Stimulated activated naive CD8-positive, alpha-beta T cell treated with anti-CD3 and anti-CD28 coated beads, Interleukin-15, Interleukin-2, amounts not matched to agents 100 ng/mL and 50 ng/mL, for 24 hours (primary cell): ENCODE results near the gene GOLPH3.
"Not testable (repeated sequence)": the region's sequence is repeated elsewhere in the genome, so short reads cannot be mapped to it uniquely, and the experiment has no call there.

Source experiments
- H3K27ac Mint-ChIP-seq: one replicate; pipeline ENCODE4 v1.8.0; 2021; ENCODE audit warnings: mild to moderate bottlenecking, mixed read lengths
- H3K27me3 Mint-ChIP-seq: one replicate; pipeline ENCODE4 v1.8.0; 2021; ENCODE audit warnings: mixed read lengths
- H3K36me3 Mint-ChIP-seq: one replicate; pipeline ENCODE4 v1.8.0; 2021; ENCODE audit warnings: low read depth, mixed read lengths
- H3K4me1 Mint-ChIP-seq: one replicate; pipeline ENCODE4 v1.8.0; 2021; ENCODE audit warnings: low read depth, mixed read lengths
- H3K4me3 Mint-ChIP-seq: one replicate; pipeline ENCODE4 v1.8.0; 2021; ENCODE audit warnings: mild to moderate bottlenecking, mixed read lengths
- H3K9me3 Mint-ChIP-seq: one replicate; pipeline ENCODE4 v1.8.0; 2021; ENCODE audit warnings: mixed read lengths

The GOLPH3 gene

GRCh38 chr5:32174011-32174870 lies at the start of gene GOLPH3:
GOLPH3 (minus strand) TSS chr5:32174319; CDS start chr5:32174034, 285 bp downstream.
- Mint-ChIP-seq H3K4me3 (peak within 1 kb of the TSS; percentile 99), H3K36me3 (peaks cover 34% of the 10 kb centered on the region), H3K27me3 (peaks cover 8% of the 10 kb centered on the region), H3K27ac (peak within 1 kb of the TSS; percentile 97), H3K9me3 (no peaks in the 10 kb centered on the region), H3K4me1 (peaks cover 45% of the 10 kb centered on the region)

DNA sequence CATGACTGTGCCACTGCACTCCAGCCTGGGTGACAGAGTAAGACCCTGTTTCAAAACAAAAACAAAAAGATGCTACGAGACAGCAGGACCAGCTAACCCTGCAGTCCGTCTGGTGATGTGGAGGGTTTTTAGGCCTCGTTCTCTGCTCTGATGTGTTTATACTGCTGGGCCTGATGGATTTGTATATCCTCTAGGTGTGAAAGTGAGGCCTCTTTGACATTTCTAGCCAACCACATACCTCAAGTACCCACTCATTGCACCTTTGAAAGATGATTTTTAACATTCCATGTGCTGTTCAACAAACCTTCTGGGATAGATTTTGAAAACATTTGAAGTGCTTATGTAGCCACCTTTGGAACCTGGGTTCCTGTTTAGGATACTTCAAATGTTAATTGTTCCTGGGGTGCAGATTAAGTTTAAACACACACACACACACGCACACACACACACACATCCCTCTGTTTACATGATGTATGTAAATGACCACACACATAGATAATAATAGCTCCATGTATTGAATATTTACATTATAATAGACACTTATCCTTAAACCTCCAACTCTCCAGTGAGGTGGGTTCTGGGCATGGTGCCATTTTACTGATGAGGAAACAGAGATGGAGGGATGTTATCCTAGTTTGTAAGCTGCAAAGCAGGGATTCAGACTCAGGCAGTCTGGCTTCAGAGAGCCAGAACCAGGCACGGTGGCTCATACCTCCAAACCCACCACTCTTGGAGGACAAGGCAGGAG lies 48.8 kb upstream of the GOLPH3 start:
- H3K9me3 Mint-ChIP-seq = no peaks in the 10 kb centered on the region
- H3K27me3 Mint-ChIP-seq = no peaks in the 10 kb centered on the region
- H3K4me3 Mint-ChIP-seq = no peak overlapping the region
- peaks cover 8% of the 10 kb centered on the region for H3K4me1 Mint-ChIP-seq
- H3K36me3 Mint-ChIP-seq = peaks cover 7% of the 10 kb centered on the region
- no peak overlapping the region for H3K27ac Mint-ChIP-seq

GRCh38 chr5:32217886-32218396 lies 43.8 kb upstream of the GOLPH3 start:
- Mint-ChIP-seq H3K9me3 (no peaks in the 10 kb centered on the region), H3K27me3 (no peaks in the 10 kb centered on the region), H3K4me1 (peaks cover 8% of the 10 kb centered on the region), H3K36me3 (no peaks in the 10 kb centered on the region), H3K27ac (no peak overlapping the region), H3K4me3 (no peak overlapping the region)

DNA sequence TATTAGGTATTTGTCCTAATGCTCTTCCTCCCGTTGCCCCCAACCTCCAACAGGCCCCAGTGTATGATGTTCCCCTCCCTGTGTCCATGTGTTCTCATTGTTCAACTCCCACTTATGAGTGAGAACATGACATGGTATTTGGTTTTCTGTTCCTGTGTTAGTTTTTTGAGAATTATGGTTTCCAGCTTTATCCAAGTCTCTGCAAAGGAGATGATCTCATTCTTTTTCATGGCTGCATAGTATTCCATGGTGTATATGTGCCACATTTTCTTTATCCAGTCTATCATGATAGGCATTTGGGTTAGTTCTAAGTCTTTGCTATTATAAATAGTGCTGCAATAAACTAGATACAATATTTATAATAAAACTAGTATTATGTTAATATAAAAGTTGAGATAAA lies 40.2 kb upstream of the GOLPH3 start:
- not testable (repeated sequence) for H3K27me3 Mint-ChIP-seq, H3K9me3 Mint-ChIP-seq, H3K27ac Mint-ChIP-seq, H3K4me3 Mint-ChIP-seq, H3K36me3 Mint-ChIP-seq
- peaks cover 19% of the 10 kb centered on the region for H3K4me1 Mint-ChIP-seq

DNA sequence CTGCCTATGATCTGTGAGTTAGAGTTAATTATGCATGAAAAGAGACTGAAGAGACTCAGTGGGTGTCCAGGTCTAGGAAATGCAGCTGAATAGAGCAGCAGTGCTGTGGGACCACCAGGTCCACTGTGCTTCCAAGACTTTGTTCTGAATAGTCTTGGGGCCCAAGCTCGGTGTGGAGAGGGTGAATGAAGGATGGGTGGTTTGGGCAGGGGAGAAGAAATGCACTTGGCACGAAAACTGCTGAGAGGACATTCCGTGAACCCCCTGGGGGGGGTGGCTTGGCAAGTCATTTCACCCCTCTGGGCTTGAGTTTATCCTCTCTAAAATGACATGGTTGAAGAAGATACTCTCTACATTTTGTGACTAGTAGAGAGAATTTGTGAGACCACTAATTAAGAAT lies 36.0 kb upstream of the GOLPH3 start:
- H3K4me1 Mint-ChIP-seq = peaks cover 20% of the 10 kb centered on the region
- H3K27ac Mint-ChIP-seq = peak overlapping the region; percentile 70
- no peaks in the 10 kb centered on the region for H3K36me3 Mint-ChIP-seq
- H3K9me3 Mint-ChIP-seq = peaks cover 3% of the 10 kb centered on the region
- H3K27me3 Mint-ChIP-seq = no peaks in the 10 kb centered on the region
- H3K4me3 Mint-ChIP-seq = no peak overlapping the region

- not testable (repeated sequence) for H3K36me3 Mint-ChIP-seq, H3K27me3 Mint-ChIP-seq, H3K4me3 Mint-ChIP-seq, H3K9me3 Mint-ChIP-seq, H3K27ac Mint-ChIP-seq
- peaks cover 23% of the 10 kb centered on the region for H3K4me1 Mint-ChIP-seq
Measured at GRCh38 chr5:32208837-32209236, 34.7 kb upstream of the GOLPH3 start.

- Mint-ChIP-seq H3K4me1 (peaks cover 38% of the 10 kb centered on the region), H3K36me3 (no peaks in the 10 kb centered on the region), H3K4me3 (no peak overlapping the region), H3K9me3 (peaks cover 3% of the 10 kb centered on the region), H3K27ac (no peak overlapping the region), H3K27me3 (no peaks in the 10 kb centered on the region)
Measured at GRCh38 chr5:32207355-32207634, 33.2 kb upstream of the GOLPH3 start.

DNA sequence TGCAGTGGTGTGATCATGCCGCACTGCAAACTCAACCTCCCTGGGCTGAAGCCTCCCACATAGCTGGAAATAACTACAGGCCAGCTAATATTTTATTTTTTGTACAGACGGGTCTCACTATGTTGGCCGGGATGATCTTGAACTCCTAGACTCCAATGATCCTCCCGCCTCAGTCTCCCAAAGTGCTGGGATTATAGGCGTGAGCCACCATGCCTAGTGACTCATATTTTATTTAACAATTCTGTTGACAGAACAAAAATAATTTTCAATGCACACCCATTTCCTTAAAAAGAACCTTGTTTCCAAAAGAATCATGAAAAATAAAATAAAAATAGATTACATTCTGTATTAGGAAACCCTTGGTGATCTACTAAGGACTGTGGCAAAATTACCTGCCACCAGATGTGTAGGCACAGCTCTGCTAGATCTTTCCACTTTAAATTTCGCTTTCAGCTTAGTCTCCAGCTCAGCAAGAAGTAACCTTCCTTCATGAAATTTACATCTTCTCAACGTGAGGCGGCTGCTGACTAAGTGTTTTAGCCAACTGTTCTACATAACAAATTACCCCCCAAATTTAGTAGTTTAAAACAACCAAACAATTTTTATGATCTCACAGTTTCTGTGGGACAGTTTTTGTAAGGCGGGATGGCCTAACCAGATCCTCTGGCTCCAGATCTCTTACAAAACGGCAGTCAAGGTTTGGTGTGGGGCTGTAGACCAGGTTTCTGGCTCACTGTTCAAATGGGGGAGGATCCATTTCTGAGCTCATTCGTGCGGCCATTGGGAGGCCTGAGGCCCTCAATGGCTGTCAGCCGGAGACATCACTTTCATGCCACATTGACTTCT lies 32.6 kb upstream of the GOLPH3 start:
- Mint-ChIP-seq H3K36me3 (no peaks in the 10 kb centered on the region), H3K4me1 (peaks cover 41% of the 10 kb centered on the region), H3K9me3 (peaks cover 3% of the 10 kb centered on the region), H3K27me3 (no peaks in the 10 kb centered on the region), H3K4me3 (no peak overlapping the region), H3K27ac (no peak overlapping the region)

DNA sequence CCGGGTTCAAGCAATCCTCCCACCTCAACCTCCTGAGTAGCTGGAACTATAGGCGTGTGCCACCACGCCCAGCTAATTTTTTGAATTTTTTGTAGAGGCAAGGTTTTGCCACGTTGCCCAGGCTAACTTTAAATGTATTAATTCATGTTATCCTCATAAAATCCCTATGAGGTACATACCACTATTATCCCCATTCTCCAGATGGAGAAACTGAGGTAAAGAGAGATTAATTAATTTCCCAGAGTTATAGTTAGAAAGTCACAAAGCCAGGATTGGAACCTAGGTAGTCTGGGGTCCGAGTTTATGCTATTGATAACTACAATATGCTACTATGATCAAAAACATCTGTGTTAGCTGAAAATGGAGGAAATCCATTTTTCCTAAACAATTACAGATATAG lies 31.9 kb upstream of the GOLPH3 start:
- H3K4me1 Mint-ChIP-seq = peaks cover 39% of the 10 kb centered on the region
- H3K27ac Mint-ChIP-seq = no peak overlapping the region
- H3K36me3 Mint-ChIP-seq = no peaks in the 10 kb centered on the region
- peaks cover 2% of the 10 kb centered on the region for H3K27me3 Mint-ChIP-seq
- H3K9me3 Mint-ChIP-seq = peaks cover 3% of the 10 kb centered on the region
- no peak overlapping the region for H3K4me3 Mint-ChIP-seq

GRCh38 chr5:32202394-32202793 lies 28.3 kb upstream of the GOLPH3 start:
- no peaks in the 10 kb centered on the region for H3K36me3 Mint-ChIP-seq
- no peak overlapping the region for H3K27ac Mint-ChIP-seq

DNA sequence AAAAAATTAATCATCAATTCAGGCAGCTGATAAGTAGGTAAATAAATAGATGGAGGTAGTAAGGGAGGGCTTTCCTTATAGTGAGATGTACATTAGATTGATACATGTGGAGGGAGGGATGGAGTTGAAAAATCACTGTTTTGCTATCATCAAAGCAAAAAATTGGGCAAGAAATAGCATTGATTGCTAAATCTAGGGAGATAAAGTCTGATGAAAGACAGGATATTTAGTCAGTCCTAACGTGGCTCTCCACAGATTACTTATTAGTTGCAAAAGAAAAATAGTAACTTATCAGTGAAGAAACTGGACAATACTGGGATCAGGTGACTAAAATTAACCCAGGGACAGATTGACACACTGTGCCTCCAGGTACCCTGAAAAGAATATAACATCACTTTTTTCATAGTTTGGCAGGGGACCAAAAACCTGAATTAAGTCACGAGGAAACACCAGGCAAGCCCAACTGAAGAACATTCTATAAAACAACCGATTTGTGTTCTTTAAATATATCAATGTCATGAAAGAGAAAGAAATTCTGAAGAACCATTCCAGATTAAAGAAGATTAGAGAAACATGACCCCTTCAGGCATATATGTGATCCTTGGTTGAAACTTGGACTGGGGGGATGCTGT lies 27.1 kb upstream of the GOLPH3 start:
- no peaks in the 10 kb centered on the region for H3K9me3 Mint-ChIP-seq
- peaks cover 3% of the 10 kb centered on the region for H3K27me3 Mint-ChIP-seq
- peaks cover 36% of the 10 kb centered on the region for H3K4me1 Mint-ChIP-seq
- no peak overlapping the region for H3K4me3 Mint-ChIP-seq
- H3K36me3 Mint-ChIP-seq = no peaks in the 10 kb centered on the region
- H3K27ac Mint-ChIP-seq = no peak overlapping the region

More at GRCh38 chr5:32202394-32202793, 28.3 kb upstream of the GOLPH3 start:
- Mint-ChIP-seq H3K4me3 (no peak overlapping the region), H3K4me1 (peaks cover 36% of the 10 kb centered on the region), H3K27me3 (peaks cover 3% of the 10 kb centered on the region), H3K9me3 (no peaks in the 10 kb centered on the region)

GRCh38 chr5:32197032-32197431 lies 22.9 kb upstream of the GOLPH3 start:
- Mint-ChIP-seq H3K27me3 (peaks cover 20% of the 10 kb centered on the region), H3K4me3 (no peak overlapping the region), H3K36me3 (no peaks in the 10 kb centered on the region), H3K27ac (no peak overlapping the region), H3K9me3 (no peaks in the 10 kb centered on the region), H3K4me1 (peaks cover 17% of the 10 kb centered on the region)

GRCh38 chr5:32195265-32195664 lies 21.1 kb upstream of the GOLPH3 start:
- Mint-ChIP-seq H3K4me1 (peaks cover 14% of the 10 kb centered on the region), H3K27ac (no peak overlapping the region), H3K27me3 (peaks cover 17% of the 10 kb centered on the region), H3K9me3 (no peaks in the 10 kb centered on the region), H3K4me3 (no peak overlapping the region), H3K36me3 (no peaks in the 10 kb centered on the region)

- peaks cover 7% of the 10 kb centered on the region for H3K4me1 Mint-ChIP-seq
- no peaks in the 10 kb centered on the region for H3K36me3 Mint-ChIP-seq
- H3K27ac Mint-ChIP-seq = no peak overlapping the region
- H3K27me3 Mint-ChIP-seq = peaks cover 17% of the 10 kb centered on the region
- H3K9me3 Mint-ChIP-seq = no peaks in the 10 kb centered on the region
- H3K4me3 Mint-ChIP-seq = no peak overlapping the region
Measured at GRCh38 chr5:32193591-32193990, 19.5 kb upstream of the GOLPH3 start.
